ENCODE data around the gene LRRN2.

Gene LRRN2

DNA sequence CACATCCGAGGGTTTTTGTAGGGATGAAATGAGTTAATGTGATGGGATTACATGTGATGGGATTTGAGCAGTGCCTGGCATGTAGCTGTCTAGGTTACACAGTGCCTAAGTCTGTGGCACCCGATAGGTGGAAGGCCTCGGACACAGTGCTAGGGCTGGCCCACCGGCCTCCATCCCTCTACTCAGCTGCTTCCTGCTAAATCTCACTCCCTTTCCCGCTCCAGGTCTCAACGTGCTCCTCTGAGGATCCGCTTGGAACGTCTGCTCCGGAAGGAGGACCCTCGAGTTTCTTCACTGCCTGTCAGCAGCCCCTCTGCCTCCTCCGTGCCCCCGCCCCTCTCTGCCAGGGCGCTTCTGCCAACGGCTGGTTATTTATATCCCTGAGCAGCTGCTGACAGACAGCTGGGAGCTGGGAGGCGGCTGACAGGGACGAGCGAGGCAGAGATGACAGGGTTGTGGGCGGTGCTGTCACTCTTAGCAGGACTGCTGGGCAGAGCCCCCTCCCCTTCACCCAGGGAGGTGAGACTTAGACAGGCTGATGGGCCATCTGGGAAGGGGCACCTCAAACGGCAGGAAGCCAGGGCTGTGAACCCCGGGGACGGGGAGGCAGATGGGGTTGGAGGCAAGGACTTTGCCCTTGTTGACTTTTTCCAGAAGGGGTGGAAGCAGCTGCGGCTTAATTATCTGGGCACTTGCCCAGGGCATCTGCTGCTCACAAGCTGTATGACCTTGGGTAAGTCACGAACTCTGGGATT is 26.6 kb upstream of the LRRN2 start:
- no peak for DNase-seq

DNA sequence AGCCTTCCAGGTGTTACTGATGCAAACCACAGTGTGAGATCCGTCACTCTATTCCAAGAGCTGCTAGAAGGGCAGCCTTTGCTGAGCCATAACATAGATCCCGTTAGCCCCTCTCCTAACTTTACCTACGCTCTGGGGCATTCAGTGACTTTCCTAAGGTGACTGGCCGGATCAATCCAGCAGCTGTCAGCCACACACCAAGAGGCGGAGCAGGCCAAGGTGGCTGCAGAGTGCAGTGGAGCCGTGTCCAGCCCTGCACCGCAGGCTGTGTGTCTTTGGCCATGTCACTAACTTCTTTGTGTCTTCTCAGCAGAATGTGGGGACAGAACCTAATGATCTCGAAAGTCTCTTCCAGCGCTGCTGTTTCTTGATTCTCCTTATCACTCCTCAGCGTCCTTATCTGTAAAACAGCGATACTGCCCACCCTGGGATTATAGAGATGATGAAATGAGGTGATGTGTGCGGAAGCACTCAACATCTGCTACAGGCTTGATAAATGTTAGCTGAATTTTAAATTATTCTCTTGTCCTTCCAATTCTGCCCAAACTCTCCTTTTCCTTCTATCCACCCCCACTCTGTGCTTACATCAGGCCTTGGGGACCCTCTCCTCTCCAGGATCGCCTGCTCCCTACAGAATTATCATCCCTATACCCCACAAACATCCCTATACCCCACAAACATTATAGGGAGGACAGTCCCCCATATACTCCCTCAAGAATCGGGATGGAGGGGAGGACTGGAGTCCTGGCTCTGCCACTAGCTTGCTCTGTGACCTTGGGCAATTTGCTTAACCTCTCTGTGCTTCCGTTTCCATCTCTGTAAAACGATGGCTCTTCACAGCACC is 25.8 kb upstream of the LRRN2 start:
- no peak for DNase-seq

DNA sequence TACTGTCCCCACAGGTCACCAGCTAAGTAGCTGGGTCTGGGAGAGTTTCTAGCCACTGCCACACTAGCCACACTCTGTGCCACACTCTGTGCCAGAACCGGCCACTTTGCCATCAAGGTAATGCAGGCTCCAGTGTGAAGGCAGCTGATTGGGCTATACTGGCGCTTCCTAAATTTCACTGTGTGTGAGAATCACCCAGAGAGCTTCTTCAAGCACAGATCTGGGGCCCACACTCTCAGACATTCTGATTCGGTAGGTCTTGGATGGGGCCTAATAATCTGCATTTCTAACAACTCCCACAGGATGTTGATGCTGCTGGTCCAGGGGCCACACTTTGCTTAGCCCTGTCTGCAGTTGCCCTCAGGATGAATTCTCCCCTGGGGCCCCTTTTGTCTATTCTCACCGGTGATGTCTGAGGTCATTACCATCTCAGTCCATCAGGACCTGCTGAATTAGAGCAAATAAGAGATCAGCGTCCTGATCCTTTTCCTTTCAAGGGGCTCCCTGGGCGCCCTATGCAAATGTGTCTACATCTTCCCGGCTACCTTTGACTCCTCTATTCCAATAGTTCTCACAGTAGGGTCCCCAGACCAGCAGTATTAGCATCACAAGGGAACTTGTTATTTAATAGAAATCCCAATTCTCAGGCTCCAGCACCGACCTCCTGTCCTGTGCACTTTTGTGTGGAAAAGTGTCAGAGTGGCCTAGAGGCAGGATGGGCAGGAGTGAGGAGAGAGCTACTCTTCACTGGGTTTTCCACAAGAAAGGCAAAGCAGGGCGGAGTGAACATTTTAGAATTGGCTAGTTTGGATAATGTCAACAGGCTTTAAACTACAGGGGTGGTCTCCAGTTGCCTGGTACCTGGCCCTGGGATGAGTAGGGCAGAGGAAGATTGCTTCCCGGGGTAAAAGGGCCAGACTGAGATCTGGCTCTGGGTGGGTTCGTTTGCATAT is 24.7 kb upstream of the LRRN2 start:
- DNase-seq, result no peak

DNA sequence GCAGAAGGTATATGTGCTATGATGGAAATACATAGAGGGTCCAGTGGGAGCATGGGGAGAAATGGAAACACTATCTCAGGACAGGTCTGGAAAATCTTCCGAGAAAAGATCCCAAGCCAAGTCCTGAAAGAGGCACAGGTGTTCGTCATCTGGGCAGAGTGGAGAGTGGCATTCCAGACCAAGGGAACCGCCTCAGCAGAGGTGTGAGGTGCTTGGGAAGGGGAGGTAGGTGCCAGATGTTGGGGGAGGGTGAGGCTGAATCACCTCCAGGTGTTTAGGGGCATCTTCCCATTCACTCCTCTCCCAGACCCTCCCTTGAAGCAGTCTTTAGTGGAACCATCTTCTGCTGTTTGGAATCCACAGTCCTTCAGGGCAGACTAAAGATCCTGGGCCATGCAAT is 23.5 kb upstream of the LRRN2 start:
- no peak for DNase-seq

DNA sequence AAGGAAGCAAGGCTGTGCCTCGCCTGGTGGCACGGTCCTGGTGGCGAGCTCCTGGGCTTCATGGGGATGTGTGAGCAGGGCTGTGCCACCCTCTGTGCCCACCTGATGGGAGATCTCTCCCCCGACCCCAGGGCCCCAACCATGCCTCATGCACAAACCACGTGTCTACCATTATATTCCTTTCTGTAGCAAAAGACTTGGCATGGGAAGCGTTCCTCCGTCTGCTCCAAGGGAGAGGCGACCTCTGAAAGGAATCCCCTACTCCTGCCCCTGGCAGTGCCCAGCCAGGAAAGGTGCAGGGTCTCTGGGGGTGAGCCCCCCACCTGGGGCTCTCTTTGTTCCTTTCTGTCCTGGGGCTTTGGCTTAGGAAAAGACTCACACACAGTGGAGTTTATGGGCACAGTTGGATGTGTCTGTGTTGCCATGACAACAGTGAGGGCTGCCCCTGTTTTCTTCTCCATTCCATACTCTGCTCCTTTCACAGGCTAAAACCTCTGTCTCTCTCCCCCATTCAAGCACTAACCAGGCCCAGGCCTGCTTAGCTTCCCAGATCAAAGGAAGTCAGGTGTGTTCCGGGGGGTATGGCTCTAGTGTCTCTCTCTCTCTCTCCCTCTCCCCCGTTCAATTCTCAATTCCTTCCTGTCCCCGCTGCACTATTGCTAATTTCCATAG is 21.4 kb upstream of the LRRN2 start:
- no peak for DNase-seq

DNA sequence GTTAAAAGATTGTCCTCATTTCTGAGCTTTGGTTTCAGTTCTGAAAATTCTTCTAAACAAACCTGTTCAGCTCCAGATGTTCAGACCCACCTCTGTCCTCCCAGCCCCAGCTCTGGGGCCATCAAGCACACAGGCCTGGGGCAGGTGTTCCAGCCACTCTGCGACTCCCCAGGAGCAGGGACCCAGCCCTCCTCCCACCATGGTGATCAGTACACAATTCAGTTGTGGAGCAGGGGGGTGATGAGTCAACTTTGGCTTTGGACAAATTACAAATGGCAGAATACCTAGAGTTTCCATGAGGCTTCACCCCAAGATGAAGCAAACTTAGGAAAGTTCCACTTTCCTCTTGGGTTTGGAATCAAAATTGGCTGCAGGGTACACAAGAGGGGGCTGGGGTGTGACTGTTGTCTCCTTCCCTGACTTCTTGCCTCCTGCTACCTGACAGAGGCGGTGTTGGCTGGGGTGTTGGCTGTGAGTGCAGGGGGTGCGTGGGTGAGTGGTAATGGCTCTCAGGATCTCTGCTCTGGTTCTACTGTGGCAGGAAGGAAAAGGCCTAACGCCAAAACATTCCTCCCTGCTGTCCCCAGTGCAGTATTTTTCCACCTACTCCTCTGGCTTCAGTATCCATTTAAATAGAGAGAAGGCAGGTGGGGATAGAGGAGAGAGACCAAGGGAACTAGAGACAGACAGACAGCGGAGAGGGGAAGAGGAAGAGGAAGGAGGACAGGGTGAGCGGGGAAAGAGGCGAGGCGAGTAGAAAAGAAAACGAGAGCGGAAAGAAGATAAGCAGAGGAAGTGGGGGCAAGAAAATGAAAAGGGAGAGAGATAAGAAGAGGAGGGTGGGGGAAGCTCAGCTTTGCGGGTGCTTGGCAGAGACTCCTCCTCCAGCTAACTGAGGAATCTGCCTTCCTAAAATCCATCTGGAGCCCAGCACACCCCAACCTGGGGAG is 20.6 kb upstream of the LRRN2 start:
- DNase-seq, result no peak

DNA sequence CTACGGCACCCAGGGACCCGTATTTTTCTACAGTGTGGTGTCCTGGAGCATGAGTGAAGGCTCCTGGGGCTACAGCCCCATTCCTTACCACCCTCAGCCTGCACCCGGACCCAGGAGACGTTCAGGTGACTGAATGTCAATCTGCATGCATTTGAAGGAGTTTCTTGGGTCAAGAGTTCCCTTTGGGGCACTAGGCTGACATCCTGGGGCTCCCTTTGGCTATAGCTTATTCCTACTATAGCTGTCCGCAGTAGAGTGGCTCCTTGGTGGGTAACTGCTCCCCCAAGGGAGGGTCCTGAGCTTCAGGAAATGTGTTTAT is 19.9 kb upstream of the LRRN2 start:
- DNase-seq, result no peak

DNA sequence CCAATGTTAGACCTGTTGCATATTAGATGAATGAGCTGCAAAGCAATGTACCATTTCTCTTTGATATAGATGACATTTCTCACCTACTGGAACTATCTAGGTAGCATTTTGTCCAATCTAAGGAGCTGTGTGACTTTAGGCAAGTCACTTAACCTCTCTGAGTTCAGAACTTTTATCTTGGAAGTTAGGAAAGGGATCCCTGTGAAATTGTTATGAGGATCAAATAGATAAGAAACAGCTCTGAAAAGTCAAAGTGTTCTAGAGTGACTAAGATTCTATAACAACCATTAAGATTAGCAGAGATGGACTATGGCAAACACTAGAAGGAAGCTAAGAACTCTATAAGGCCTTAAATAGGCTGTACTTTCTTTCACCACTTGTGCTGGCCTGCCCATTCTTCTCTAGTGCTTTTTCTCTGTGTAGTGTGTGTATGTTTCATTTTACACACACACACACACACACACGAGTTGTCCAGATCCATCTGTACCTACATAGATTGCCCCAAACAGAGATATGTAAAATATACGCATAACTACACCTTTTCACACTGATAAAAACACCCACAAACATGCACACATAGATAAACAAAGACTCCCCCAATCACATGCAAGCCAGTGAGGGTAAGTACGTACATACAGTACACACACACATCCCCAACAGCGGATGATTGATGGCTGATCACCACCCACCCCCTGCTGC is 19.4 kb upstream of the LRRN2 start:
- DNase-seq, result no peak

DNA sequence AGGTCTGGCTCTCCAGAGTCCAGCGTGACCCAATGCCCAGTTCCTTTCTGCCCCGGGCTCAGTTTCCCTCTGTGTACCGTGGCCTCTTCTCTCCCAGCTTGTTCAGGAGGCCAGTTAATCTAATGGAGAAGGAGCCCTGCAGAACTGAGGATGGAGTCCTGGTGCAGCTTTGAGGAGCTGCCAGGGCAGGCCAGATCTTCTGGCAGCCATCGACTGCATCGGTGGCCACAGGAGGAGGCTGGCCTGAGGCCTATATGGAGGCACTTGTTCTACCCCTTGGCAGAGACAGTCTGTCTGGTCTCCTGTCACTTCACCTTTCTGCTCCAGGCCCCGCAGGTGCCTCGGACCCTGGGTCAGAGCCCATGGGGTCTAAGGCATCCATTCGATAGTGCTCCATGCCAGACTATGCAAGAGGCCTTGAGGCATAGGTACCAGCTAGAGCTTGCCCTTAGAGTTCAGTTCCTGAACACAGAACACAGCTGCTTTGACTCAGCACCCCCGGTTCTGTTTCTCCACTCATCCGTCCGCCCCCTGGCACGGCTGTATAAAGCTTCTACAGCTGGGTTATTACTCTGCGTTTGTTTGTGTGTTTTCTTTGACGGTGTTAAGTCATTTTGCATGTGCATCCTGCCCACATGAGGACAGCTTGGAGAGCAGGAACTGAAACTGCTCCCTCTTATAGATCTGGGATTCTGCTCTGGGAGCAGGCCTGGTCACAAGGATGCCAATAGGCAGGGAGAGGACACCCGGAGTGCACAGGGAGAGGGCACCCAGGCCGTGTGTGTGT is 18.5 kb upstream of the LRRN2 start:
- no peak for DNase-seq

DNA sequence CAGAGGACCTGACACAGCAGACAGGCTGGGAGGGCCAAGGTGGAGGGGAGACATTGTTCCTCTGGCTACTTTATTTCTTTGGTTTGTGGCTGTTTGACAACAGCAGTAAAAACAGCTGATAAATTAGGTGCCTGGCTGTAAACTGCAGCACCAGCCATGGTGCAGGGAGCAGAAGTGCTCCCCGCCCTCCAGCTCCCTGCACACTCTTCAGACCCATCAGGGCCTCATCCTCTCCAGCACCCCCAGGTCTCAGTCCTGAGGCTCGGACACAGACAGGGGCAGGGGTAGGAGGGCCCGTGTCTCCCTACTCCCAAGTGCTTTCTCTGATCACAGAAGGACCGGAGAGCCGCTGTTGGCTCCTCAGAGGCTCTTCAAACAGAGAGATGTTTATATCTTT is 17.7 kb upstream of the LRRN2 start:
- no peak for DNase-seq

DNA sequence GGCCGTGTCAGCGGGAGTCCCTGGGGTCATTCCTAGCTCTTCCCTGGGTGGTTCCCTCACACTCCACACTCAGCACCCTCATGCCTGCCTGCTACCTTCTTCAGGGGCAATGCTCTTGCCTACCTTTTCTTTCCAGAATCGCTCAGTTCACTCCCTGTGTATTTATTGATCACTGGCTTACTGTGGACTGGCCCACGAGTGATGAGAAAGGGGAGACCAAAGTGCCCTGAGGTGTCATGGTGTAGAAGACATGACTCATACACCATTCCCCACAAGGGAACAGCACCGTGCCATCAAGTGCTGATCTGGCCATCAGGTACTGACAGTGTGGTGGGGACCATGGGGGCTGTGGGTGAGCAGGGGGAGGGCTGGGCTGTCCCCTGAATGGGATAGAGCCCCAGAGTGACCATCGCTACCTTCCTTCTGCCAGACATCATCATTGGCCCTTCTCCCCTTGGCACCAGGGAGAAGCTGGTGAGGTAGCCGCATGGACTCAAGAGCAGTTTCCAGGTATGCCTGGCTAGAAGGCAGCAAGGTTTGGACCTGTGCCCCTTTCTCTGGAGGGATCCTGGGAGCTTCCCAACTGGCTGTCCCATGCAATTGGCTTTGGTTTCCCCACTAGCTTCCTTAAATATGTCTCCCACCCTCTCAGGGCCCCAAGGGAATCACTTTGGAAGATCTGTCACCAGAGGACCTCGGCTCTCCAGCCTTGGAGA is 17.2 kb upstream of the LRRN2 start:
- no peak for DNase-seq

DNA sequence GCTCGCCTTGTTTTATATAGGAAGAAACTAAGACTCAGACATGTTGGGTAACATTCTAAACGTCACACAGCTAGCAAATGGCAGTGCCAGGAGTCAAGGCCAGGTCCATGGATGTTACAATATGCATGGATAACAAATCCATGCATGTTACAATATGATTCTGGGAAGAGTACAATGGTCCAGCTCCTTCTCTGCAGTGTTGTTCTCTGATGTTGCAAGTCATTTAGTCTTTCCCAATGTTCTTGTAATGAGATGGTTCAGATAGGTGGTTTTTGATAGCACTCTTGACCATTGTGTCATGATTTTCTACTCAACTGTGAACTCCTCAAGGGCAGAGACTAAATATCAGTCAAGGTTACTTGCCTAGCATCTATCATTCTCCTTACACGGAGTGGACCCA is 15.7 kb upstream of the LRRN2 start:
- no peak for DNase-seq

DNA sequence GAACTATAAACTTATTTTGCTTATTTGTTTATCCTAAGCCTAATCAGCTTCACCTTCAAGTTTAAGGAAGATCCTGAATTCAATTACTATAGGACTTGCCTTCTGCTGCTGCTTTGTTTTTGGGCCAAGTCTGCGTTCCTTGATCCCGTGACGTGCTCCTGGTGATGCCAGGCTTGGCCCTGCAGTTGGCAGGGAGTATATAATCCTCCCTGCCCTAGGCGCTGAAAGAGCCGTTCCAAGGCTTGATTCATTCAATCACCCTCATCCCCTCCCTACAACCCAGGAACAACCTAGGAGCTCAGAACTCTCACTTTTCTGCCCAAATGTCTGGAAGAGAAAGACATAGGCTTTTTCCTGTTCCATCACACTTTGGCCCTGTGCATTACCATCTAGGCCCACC is 12.4 kb upstream of the LRRN2 start:
- no peak for DNase-seq

DNA sequence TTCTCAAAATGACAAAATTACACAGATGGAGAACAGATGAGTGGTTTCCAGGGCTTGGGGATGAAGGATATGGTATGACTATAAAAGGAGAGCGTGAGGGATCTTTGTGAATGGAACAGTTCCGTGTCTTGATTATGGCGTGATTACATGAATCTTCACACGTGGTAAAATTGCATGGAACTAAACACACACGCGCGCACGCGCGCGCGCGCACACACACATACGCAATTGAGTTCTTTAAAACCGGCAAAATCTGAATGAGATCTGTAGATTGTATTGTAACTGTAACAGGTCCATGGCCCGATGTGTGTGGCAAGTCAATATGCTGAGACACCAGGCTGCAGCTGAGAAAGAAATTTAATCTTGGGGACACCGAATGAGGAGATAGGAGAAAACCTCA is 11.1 kb upstream of the LRRN2 start:
- no peak for DNase-seq

DNA sequence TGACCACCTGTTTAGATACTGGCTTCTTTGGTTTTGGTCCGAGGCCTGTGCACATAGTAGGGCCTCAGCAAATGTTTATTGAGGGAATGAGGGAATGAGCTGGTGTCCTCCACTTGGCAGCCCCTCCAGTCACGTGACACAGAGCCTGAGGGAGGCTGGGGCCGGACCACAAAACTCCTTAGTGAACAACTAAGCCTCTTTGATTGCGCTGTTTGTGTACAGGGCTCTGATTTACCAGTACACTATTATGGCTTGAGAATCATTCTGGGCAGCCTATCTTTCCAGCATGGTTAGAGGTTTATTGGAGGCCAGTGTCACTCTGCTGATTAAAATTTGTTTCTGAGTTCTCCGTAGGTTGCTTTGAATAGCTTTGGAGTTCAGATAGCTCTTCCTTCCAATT is 10.2 kb upstream of the LRRN2 start:
- no peak for DNase-seq

DNA sequence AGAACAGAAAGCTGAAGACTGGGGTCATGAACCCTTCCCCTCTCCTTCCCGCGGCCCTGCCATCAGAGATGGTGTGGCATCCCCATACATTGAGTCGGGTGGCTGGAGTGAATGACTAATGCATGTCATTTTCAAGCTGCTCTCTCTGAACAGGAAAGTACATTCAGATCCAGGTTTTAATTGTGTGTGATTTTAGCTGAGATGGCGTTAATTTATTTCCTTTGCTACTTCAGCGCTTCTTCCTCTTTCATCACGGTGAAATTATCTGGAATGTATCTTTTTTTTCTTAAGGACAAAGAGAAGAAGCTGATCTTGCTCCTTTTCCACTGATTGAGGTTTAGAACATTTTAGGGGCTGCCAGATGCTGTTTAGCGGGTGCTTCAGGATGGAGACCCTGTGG is 8.6 kb upstream of the LRRN2 start:
- DNase-seq, result no peak

DNA sequence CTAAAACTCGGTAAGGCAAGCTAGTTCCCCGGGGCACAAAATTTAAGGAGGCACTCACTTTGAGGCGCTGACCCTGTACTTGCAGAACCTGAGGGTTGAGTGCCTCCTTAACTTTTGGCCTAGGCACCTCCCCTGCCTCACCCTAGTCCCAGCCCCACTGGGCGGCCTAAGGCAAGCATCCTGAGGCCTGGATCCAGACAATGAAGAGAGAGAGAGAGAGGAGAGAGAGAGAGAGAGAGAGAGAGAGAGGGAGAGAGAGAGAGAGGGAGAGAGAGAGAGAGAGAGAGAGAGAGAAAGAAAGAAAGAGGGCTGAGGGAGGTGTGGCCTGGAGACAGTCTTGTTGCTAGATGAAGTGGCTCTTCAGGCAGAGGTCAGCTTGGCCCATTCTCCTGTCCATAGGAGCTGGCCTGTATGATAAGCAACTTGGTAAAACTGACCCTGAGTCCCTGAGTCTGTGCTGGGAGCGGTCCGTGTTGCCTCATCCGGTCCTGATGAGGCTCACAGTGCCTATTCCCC is 7.4 kb upstream of the LRRN2 start:
- DNase-seq, result no peak

DNA sequence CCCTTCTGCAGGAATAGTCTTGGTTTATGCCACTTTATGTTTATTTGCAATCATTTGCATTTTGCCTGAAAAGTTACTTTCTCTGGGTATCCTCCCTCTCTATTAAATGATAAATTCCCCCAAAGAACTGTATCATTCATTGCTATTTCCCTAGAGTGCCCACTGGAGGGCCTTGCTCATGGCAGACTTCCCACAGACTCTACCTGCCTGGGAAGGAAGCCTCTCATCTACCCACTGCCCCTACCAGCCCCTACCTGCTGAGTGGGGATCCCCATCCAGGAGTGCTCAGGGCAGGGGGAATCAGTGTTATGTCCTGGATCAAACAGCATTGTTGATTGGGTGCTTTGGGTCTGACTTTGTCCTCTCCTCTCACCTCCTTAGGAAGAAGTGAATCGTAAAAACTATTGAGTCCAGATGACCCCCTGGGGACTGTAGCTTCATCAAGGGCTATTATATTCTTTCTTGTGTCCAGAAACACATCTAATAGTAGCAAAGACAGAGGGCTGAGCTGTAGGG is 6.8 kb upstream of the LRRN2 start:
- DNase-seq, result no peak

DNA sequence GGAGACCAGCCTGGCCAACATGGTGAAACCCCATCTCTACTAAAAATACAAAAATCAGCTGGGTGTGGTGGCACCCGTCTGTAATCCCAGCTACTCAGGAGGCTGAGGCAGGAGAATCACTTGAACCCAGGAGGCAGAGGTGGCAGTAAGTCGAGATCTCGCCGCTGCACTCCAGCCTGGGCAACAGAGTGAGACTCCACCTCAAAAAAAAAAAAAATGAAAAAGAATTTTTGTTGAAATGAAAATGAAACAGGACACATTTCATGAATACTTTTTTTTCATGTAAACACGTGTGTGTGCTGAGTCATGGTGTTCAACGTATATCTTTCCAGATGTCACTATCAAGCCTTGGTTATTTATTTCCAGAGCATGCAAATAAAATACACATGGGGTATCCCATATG is 5.8 kb upstream of the LRRN2 start:
- DNase-seq, result peak; percentile 18
